Choroid plexus epithelial cell (primary cell): ENCODE measurements around the gene FAM83B.
A peak's percentile ranks its signal among the peaks of the same experiment; 100 is the strongest.

ENCODE experiments used
- DNase-seq: peaks from one replicate; pipeline ENCODE4 v3.0.0-alpha.2; 2010; ENCODE audit warnings: low read depth
- H3K4me3 ChIP-seq: 2 replicates; pipeline ENCODE4 v1.5.1; 2011; ENCODE audit warnings: low read depth, mild to moderate bottlenecking, control low read depth, low read length, moderate library complexity
- TF ChIP-seq, protein P1 (sequence below): conservative IDR thresholded peaks from 2 replicates; pipeline ENCODE4 v1.5.1; 2011; ENCODE audit warnings: low read depth, mild to moderate bottlenecking, control low read depth, inconsistent platforms, low read length, moderate library complexity

The FAM83B gene

DNA sequence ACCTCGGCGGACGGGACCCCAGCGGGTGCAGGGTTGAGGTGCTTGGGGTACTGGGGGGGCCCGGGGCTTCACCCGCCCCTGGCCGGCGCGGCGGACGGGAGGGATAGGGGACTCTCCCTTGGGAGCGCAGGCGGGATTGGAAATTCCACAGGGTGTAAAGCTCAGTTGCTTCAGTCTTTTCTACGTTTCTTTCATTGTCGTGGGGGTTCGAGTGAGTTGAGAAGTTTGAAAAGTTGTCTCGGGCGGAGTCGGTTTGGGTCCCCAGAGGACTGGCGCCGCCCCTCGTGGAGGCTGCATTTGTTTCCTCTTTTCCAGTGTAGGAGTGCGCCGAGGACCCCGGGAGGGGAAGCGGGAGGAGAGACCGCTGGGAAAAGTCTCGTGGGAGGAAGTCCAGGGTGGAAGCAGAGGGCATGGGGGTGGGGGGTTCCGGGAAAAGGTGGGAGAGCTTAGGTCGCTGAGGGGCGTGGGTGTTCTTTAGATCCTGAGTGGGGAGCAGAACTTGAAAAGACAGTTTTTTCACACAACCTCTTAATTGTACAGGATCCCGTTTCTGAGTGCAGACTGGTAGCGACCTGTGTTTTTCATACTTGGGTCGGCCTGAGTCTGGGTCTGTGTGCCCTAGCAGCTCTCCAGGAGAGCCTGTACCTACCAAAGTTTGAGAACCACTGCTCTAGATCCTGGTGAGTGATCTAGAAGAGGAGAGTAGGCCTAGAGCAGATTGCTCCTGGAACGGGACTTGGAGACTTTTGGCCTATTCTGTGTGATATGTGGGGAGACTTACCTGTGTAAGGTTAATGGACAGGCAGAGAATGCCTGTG lies 495 bp downstream of the FAM83B start:
- TF ChIP-seq, protein P1, sequence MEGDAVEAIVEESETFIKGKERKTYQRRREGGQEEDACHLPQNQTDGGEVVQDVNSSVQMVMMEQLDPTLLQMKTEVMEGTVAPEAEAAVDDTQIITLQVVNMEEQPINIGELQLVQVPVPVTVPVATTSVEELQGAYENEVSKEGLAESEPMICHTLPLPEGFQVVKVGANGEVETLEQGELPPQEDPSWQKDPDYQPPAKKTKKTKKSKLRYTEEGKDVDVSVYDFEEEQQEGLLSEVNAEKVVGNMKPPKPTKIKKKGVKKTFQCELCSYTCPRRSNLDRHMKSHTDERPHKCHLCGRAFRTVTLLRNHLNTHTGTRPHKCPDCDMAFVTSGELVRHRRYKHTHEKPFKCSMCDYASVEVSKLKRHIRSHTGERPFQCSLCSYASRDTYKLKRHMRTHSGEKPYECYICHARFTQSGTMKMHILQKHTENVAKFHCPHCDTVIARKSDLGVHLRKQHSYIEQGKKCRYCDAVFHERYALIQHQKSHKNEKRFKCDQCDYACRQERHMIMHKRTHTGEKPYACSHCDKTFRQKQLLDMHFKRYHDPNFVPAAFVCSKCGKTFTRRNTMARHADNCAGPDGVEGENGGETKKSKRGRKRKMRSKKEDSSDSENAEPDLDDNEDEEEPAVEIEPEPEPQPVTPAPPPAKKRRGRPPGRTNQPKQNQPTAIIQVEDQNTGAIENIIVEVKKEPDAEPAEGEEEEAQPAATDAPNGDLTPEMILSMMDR: no peak
- no peak for DNase-seq
- peak overlapping the region; percentile 53 for H3K4me3 ChIP-seq

DNA sequence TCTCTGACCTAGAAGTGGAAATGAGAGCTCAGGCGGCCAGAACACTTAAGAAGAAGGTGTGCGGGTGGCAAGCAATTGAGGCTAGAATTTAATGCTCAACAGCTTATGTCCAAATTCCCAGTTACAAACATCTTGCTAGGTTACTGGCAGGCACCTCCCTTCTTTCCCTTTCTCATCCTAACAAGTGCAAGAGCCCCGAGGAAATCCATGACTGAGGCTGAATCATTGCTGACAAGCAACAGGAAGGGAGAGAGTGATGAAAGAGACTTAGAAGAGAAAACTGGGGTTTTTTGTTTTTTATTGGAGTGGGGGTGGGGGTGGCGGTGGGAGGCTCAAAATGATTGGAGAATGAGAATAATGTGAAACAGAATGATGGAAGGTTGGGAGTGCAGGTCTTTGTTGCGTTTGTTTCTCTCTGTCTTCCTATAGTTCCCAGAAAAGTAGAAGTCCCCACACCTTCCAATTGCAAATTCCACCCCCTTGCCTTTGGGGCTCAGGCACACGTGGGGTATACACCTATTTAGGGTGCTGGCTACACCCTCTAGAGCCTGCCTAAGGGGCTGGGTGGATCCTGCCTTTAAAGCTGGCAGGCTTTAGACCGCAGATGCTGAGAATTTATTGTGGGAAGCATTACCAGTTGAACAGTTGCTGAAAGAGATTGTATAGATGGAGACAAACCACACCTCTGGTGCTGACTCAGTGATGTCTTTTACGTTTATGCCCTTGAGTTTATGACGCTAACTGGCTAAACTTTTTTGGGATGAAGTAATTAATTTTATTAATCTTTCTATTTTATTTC lies 1.4 kb downstream of the FAM83B start:
- no peak overlapping the region for H3K4me3 ChIP-seq
- TF ChIP-seq, protein P1: no peak
- DNase-seq: peak; percentile 25

DNA sequence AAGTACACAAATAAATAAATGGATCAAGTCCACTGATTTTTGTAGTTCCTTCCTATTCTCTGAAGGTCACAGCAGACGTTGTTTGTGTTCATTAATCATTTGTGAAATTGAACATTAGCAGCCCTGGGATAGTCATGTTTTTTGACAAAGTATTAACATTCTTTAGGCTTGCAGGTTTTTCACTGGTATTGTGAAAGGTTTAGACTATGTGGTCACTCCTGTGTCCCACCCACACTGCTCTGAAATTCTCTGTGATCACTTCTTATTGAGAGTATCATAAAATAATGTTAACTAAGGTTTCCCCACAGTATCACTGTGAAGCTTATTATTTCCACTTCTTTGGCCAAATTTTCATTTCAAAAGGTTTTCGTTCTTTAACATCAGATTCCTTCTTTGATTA lies 3.5 kb downstream of the FAM83B start:
- no peak for DNase-seq
- TF ChIP-seq, protein P1: no peak

DNA sequence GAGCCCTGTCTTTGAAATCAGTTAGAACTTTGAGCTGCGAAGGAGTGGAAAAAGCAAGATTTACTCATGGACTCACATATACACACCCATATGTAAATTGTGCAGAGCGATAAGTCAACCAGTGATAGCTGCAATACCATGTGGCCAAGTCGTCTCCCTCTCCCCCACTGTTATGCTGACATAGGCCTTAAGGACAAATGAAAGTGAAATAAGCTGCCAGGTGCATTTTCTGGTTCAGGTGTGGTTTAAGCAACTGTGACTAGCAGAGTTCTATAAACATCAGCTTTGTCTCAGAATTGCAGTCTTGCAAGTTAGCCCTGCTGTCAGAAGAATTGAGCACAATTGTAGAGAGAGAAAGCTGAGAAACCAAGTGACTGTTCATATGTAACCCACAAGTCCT lies 9.6 kb downstream of the FAM83B start:
- DNase-seq: no peak
- TF ChIP-seq, protein P1: no peak
- H3K4me3 ChIP-seq: no peak overlapping the region

More for the DNA sequence above, 3.5 kb downstream of the FAM83B start:
- H3K4me3 ChIP-seq: no peak overlapping the region

DNA sequence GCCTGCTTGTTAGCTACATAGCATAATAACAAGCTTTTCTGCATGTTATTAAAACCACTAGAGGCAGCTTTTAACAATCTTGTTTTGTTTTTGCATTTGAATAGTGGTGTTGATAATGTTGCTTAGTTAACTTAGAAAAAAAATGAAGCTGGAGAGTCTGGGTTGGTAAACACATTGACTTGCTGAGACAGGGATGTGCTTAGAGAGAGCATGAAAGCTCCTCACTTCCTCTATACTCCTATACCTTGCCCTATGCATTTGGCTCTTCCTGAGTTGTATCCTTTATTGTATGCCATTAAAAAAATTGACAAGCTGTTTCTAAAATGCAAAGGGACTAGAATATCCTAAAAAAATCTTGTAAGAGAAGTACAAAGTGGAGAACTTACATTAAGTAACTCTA lies 13.6 kb downstream of the FAM83B start:
- DNase-seq: peak; percentile 21
- H3K4me3 ChIP-seq: no peak overlapping the region
- TF ChIP-seq, protein P1: no peak

DNA sequence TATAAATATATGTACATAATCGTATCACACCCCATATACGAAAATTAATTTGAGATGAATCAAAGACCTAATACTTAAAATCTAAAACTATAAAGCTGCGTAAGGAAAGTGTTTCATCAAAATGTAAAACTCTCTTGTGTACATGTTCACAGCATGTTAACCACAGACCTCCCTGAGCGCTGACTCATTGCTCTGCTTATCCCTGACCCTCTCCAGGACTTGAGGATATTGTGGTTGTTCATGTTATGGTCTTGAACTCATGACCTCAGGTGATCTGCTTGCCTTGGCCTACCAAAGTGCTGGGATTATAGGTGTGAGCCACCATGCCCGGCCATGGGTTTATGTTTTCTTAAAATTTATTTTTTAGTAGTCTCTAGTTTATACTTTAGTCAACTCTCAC lies 14.2 kb downstream of the FAM83B start:
- H3K4me3 ChIP-seq: no peak overlapping the region
- peak; percentile 89 for DNase-seq
- TF ChIP-seq, protein P1: no peak
